Neural cell (in vitro differentiated cells): Measurements from ENCODE around the gene BRD3.

Experiments
- EZH2 ChIP-seq: fragments of 200-600, 300-800 bp; shearing (Covaris generic), sonication (generic); IDR thresholded peaks from 2 replicates; pipeline ENCODE4 v1.6.1; 2014; ENCODE audit warnings: antibody characterized with exemption, low read length, borderline replicate concordance, mild to moderate bottlenecking; ENCODE audit not compliant: insufficient read depth, poor library complexity, severe bottlenecking
- TF ChIP-seq, protein P1 (sequence below): fragments of 450-650 bp; IDR thresholded peaks from 2 replicates; pipeline ENCODE4 v1.5.1; 2014; ENCODE audit warnings: antibody characterized with exemption, mild to moderate bottlenecking, moderate library complexity; ENCODE audit not compliant: poor library complexity, severe bottlenecking

DNA sequence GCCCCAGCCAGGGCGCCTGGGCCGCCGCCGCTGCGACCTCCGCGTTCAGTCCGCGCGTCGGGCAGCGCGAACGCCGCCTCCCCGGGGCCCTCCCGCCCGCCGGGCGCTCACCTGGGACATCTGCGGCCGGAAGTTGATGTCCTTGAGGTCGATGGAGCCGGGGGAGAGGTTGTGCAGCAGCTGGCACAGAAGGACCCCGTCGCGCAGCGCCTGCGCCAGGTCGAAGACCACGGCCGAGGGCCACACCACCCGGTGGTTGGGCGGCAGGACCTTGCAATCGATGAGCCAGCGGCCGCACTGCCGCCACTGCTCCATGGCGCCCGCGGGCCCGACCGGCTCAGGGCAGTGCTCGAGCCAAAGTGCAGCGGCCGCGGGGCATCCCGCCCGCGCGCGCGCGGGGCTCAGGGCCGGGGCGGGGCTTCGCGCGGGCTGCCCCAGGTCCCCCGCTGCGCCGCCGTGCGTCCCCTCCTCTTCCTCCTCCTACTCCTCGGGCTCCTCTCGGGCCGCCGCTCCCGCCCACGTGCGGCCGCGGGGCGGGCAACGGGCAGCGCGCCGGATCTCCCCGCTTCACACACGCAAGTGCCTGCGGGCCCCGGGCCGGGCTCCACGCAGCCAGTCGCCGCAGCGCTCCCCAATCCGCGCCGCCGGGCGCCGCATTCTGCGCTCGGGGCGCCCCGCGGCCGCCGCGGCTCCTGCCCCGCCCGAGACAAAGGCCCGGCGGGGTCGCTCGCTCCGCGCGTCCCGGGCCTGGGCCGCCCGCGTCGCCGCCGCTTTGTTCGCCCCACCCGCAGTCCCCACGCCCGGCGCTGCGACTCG is 75.7 kb downstream of the BRD3 start, which contains the start of gene VAV2:
- no peak for TF ChIP-seq EZH2
- TF ChIP-seq, protein P1, sequence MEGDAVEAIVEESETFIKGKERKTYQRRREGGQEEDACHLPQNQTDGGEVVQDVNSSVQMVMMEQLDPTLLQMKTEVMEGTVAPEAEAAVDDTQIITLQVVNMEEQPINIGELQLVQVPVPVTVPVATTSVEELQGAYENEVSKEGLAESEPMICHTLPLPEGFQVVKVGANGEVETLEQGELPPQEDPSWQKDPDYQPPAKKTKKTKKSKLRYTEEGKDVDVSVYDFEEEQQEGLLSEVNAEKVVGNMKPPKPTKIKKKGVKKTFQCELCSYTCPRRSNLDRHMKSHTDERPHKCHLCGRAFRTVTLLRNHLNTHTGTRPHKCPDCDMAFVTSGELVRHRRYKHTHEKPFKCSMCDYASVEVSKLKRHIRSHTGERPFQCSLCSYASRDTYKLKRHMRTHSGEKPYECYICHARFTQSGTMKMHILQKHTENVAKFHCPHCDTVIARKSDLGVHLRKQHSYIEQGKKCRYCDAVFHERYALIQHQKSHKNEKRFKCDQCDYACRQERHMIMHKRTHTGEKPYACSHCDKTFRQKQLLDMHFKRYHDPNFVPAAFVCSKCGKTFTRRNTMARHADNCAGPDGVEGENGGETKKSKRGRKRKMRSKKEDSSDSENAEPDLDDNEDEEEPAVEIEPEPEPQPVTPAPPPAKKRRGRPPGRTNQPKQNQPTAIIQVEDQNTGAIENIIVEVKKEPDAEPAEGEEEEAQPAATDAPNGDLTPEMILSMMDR, result no peak
